Mononuclear cell (primary cell): ENCODE data around the gene DTX4. TPM values are rescaled to one million over a fixed set of nuclear protein-coding genes. Genes with fewer than 3 reads are reported as not detected.
"Not testable (repeated sequence)": the region's sequence is repeated elsewhere in the genome, so short reads cannot be mapped to it uniquely, and the experiment has no call there.

Experiments used
- H3K27me3 ChIP-seq: 2 replicates; pipeline ENCODE4 v1.6.0; 2011; ENCODE audit warnings: low read length, control low read depth; ENCODE audit not compliant: insufficient read depth
- H3K4me1 ChIP-seq: 2 replicates; pipeline ENCODE4 v1.5.1; 2011; ENCODE audit warnings: mild to moderate bottlenecking, low read length, control low read depth; ENCODE audit not compliant: insufficient read depth
- H3K4me3 ChIP-seq: 2 replicates; pipeline ENCODE4 v1.5.1; 2011; ENCODE audit warnings: mild to moderate bottlenecking, low read length, moderate library complexity
- H3K9me3 ChIP-seq: 2 replicates; pipeline ENCODE4 v1.5.1; 2011; ENCODE audit warnings: low read depth, mild to moderate bottlenecking, control low read depth, low read length
- total RNA-seq: library from RNA; depleted of rRNA; stranded (reverse); fragments of >200 nt; gene quantifications from one replicate; pipeline ENCODE4 v1.2.3, GENCODE V29; 2012

The DTX4 gene
- total RNA-seq = 5.2 TPM

GRCh38 chr11:59171508-59172322, at the start of gene DTX4:
TSS of gene DTX4 (plus strand) at chr11:59172132. CDS start at chr11:59172596, 464 bp downstream.
- peaks cover 4% of the 10 kb centered on the region for H3K27me3 ChIP-seq
- peaks cover 25% of the 10 kb centered on the region for H3K4me1 ChIP-seq
- peak within 1 kb of the TSS; percentile 54 for H3K4me3 ChIP-seq
- no peaks in the 10 kb centered on the region for H3K9me3 ChIP-seq

- Histone ChIP-seq H3K4me1 (peaks cover 7% of the 10 kb centered on the region), H3K9me3 (peaks cover 7% of the 10 kb centered on the region), H3K27me3 (no peaks in the 10 kb centered on the region), H3K4me3 (no peak overlapping the region)
Observed at GRCh38 chr11:59135648-59136461, 36.1 kb upstream of the DTX4 start.

GRCh38 chr11:59136551-59136950, 35.4 kb upstream of the DTX4 start:
- not testable (repeated sequence) for H3K4me3 ChIP-seq, H3K27me3 ChIP-seq, H3K9me3 ChIP-seq
- peaks cover 11% of the 10 kb centered on the region for H3K4me1 ChIP-seq

DNA sequence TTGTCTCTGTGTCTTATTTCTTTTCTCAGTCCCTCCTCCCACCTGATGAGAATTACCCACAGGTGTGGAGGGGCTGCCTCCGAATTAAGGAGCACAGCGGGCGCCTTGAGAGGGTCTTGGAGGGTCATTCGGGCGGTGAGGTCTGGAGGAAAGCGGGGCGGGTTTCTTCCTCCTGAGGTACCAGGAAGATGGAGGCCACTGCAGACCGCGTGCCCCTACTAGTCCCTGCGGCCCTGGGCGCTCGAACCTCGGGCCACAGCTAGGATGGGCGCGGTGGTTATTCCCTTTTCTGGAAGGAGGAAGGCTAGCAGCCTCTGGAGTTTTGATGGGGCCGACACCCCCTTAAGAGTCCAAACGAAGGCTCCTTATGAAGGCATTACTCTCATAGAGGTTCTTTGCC, 34.7 kb upstream of the DTX4 start:
- no peaks in the 10 kb centered on the region for H3K27me3 ChIP-seq
- no peak overlapping the region for H3K4me3 ChIP-seq
- H3K4me1 ChIP-seq = peaks cover 16% of the 10 kb centered on the region
- H3K9me3 ChIP-seq = no peaks in the 10 kb centered on the region

GRCh38 chr11:59138643-59139042, 33.3 kb upstream of the DTX4 start:
- peaks cover 25% of the 10 kb centered on the region for H3K4me1 ChIP-seq
- no peaks in the 10 kb centered on the region for H3K9me3 ChIP-seq
- H3K27me3 ChIP-seq = no peaks in the 10 kb centered on the region
- H3K4me3 ChIP-seq = no peak overlapping the region

- peaks cover 40% of the 10 kb centered on the region for H3K4me1 ChIP-seq
- H3K9me3 ChIP-seq = no peaks in the 10 kb centered on the region
- H3K27me3 ChIP-seq = no peaks in the 10 kb centered on the region
- no peak overlapping the region for H3K4me3 ChIP-seq
Observed at GRCh38 chr11:59141191-59141590, 30.7 kb upstream of the DTX4 start.

DNA sequence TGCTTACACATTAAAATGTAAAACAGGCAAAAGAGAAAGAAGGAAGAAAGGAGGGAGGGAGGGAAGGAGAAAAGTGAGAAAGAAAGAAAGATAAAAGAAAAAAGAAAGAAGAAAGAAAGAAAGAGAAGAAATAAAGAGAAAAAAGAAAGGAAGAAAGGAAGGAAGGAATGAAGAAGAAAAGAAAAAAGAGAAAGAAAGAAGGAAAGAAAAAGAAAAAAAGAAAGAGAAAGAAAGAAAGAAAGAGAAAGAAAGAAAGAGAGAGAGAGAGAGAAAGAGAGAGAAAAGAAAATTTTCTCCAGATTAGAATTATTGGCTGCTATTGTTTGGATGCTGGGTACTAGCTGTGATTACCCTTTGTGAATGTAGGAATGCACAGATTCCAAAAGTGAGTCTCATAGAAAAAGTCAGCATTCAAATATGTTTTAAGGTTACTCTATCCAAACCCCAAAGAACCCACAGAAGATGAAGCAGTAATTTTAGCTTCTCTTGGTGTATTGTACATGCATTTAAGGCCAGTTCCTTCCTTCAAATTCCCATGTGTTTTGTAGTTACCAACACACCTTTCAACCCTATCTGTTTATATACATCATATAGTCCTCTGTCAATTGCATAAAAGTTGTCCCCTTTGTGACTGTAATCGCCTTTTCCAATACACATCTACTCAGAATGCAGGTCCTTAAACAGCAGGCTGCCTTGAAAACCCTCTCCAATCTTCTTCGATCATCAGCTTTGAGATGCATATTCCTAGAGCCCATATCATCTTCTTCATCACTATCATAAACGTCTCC, 30.1 kb upstream of the DTX4 start:
- H3K4me1 ChIP-seq = peaks cover 46% of the 10 kb centered on the region

GRCh38 chr11:59142530-59143507, 29.1 kb upstream of the DTX4 start, which contains the start of gene FAM111A:
TSS of gene FAM111A (plus strand) at chr11:59142856. CDS start at chr11:59148873, 6,017 bp downstream.
- Histone ChIP-seq H3K9me3 (no peaks in the 10 kb centered on the region), H3K4me1 (peaks cover 49% of the 10 kb centered on the region), H3K4me3 (peak within 1 kb of the TSS; percentile 91), H3K27me3 (no peaks in the 10 kb centered on the region)

More for the DNA sequence above, 30.1 kb upstream of the DTX4 start:
- H3K4me3 ChIP-seq = peak overlapping the region; percentile 91
- no peaks in the 10 kb centered on the region for H3K9me3 ChIP-seq
- H3K27me3 ChIP-seq = no peaks in the 10 kb centered on the region

DNA sequence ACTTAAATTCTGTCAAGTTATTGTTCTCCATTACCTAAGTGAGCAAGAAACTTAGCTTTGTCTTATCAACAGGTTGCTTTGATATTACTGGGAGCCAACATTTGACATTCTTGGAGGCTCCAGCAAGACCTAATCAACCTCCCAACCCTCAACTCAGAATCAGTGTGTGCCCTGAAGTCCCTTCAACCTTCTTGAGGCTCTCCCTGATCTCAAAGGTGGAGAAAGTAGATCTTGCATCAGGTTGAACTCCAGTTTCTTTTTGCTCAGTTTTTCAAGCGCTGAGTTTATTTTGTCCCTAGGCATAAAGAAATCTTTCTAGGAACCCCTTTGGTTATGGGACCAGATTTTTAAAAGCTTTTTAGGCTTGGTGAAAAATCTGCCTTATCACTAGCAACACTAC, 27.8 kb upstream of the DTX4 start:
- H3K27me3 ChIP-seq = no peaks in the 10 kb centered on the region
- peaks cover 49% of the 10 kb centered on the region for H3K4me1 ChIP-seq
- H3K4me3 ChIP-seq = peak overlapping the region; percentile 53
- no peaks in the 10 kb centered on the region for H3K9me3 ChIP-seq

- peaks cover 49% of the 10 kb centered on the region for H3K4me1 ChIP-seq
- no peaks in the 10 kb centered on the region for H3K27me3 ChIP-seq
- H3K4me3 ChIP-seq = peak overlapping the region; percentile 53
- no peaks in the 10 kb centered on the region for H3K9me3 ChIP-seq
Observed at GRCh38 chr11:59144579-59145345, 27.2 kb upstream of the DTX4 start.

DNA sequence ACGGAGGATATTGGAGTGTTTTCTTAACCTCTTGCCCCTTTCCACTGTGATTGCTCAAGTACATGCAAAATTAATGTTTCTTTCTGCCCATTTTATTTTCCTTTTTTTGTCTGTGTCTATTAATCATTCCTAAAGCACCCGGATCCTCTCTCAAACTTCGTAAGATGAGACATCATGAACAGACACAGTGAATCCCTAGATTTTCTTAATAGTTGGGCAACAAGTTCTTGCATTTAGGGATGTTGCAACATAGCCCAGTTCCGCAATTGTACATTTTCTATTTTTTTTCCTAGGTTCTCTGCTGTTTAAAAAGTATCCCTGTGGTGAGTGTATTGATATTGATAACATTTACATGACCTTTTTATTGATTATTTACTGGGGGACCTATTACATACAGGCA, 26.4 kb upstream of the DTX4 start:
- no peak overlapping the region for H3K4me3 ChIP-seq
- no peaks in the 10 kb centered on the region for H3K9me3 ChIP-seq
- H3K4me1 ChIP-seq = peaks cover 49% of the 10 kb centered on the region
- H3K27me3 ChIP-seq = no peaks in the 10 kb centered on the region

DNA sequence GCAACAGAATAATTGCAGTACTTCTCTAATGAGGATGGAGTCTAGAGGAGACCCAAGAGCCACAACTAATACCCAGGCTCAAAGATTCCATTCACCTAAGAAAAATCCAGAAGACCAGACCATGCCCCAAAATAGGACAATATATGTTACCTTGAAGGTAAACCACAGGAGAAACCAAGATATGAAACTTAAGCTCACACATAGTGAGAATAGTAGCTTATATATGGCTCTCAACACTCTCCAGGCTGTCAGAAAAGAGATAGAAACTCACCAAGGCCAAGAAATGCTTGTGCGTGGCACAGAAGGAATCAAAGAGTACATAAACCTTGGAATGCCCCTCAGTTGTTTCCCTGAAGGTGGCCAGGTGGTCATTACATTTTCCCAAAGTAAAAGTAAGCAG, 20.2 kb upstream of the DTX4 start:
- no peaks in the 10 kb centered on the region for H3K27me3 ChIP-seq
- no peaks in the 10 kb centered on the region for H3K9me3 ChIP-seq
- no peak overlapping the region for H3K4me3 ChIP-seq
- H3K4me1 ChIP-seq = peaks cover 11% of the 10 kb centered on the region

GRCh38 chr11:59152312-59152951, 19.5 kb upstream of the DTX4 start:
- peaks cover 10% of the 10 kb centered on the region for H3K4me1 ChIP-seq
- H3K9me3 ChIP-seq = no peaks in the 10 kb centered on the region
- no peak overlapping the region for H3K4me3 ChIP-seq
- no peaks in the 10 kb centered on the region for H3K27me3 ChIP-seq
